ACHN (cell line): ENCODE data around the gene GNG5.
"Not testable (repeated sequence)": the region's sequence is repeated elsewhere in the genome, so short reads cannot be mapped to it uniquely, and the experiment has no call there.

Experiments
- DNase-seq: peaks from one replicate; pipeline ENCODE4 v3.0.0-alpha.2; 2015
- in situ Hi-C: cut with HindIII; loops from 2 replicates; pipeline ENCODE4 v1.10.0; 2017; ENCODE audit warnings: low sequenced_read_pairs, low pct_ligation_motif_present, low pct_unique_long_range_greater_than_20kb

The GNG5 gene

GRCh38 chr1:84506002-84506728 is at the start of gene GNG5, which contains the start of gene SPATA1:
Gene GNG5, minus strand, starts transcription at chr1:84506581. Its CDS starts 490 bp downstream, at chr1:84506091.
Gene SPATA1, plus strand, starts transcription at chr1:84506386. Its CDS starts 9,974 bp downstream, at chr1:84516360.
- peak; percentile 94 for DNase-seq
- in situ Hi-C loops: no loop called here

DNA sequence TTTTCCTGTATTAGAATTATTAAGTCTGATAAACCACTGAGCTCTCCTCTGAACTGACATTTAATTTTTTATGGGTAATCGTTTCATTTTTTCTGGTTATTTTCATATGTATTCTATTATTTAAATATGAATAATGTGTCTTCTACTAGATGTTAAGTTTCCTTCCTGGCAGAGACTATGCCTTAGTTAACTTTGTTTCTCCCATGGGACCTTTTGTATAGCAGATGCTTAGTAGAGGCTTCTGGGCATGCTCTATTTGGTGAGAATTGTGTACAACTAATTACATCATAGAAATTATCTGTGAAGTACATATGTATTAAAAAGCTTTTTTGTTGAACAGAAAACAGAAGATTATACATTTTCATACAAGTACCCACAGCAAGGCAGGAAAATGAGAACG is 44.4 kb upstream of the GNG5 start:
- no peak for DNase-seq
- in situ Hi-C loops: no loop called here

- in situ Hi-C loops: no loop called here
Measured at GRCh38 chr1:84541679-84542078, 35.3 kb upstream of the GNG5 start.

GRCh38 chr1:84540759-84541158 is 34.4 kb upstream of the GNG5 start:
- no peak for DNase-seq
- in situ Hi-C loops: no loop called here

More at GRCh38 chr1:84541679-84542078, 35.3 kb upstream of the GNG5 start:
- peak; percentile 1 for DNase-seq

DNA sequence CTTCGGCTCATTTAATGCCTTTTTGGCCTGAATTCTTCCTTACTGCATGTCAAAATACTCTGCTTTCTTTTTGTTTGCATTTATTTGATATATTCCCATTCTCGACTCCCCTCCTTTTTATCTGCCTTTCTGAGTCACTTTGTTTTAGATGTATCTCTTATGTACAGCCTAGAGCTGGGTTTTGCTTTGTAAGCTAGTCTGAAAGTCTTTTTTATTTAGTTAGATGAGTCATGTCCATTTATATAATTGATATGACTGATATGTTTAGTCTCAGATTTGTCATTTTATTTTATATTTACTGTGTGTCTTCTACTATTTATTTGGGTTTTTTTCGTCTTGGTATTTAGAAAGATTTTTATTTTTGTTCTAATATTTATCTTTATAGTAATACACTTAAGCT is 33.6 kb upstream of the GNG5 start:
- no peak for DNase-seq

DNA sequence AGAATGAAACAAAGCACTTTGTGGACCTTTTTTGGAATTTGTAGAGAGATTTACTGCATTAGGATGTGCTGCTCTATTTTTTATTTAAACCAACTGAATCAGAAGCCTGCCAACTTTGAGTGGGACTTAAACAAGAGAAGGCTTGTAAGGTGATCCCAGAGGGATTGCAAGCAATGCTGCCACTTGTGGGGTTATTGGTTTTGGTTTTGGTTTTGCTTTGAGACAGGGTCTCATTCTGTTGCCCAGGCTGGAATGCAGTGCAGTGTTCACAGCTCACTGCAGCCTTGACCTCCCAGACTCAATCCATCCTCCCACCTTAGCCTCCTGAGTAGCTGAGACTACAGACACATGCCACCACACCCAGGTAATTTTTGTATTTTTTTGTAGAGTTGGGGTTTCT is 32.2 kb upstream of the GNG5 start:
- DNase-seq: no peak
- in situ Hi-C loops: no loop called here

More for the DNA sequence above, 33.6 kb upstream of the GNG5 start:
- in situ Hi-C loops: no loop called here

GRCh38 chr1:84525779-84526178 is 19.4 kb upstream of the GNG5 start:
- in situ Hi-C loops: no loop called here
- no peak for DNase-seq

DNA sequence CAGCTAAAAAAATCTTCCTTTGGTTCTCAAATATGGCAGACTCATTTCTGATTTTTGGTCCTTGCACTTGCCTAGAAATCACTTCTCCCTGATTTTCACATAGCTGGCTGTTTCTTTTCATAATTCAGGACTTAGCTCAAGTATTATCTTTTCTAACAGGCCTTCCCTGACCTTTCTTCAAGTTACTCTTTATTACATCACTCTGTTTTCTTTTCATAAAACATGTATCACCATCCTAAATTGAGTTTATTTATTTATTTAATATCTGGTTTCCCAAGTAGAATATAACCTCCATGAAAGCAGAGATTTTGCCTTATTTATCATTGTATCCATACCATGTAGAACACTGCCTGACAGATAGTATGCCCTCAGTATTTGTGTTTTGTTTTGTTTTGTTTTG is 18.2 kb upstream of the GNG5 start:
- in situ Hi-C loops: no loop called here
- no peak for DNase-seq

- DNase-seq: no peak
- in situ Hi-C loops: no loop called here
Measured at GRCh38 chr1:84510668-84511067, 4.3 kb upstream of the GNG5 start.

- in situ Hi-C loops: no loop called here
- no peak for DNase-seq
Measured at GRCh38 chr1:84510165-84510564, 3.8 kb upstream of the GNG5 start.

GRCh38 chr1:84509029-84509428 is 2.6 kb upstream of the GNG5 start:
- in situ Hi-C loops: no loop called here

DNA sequence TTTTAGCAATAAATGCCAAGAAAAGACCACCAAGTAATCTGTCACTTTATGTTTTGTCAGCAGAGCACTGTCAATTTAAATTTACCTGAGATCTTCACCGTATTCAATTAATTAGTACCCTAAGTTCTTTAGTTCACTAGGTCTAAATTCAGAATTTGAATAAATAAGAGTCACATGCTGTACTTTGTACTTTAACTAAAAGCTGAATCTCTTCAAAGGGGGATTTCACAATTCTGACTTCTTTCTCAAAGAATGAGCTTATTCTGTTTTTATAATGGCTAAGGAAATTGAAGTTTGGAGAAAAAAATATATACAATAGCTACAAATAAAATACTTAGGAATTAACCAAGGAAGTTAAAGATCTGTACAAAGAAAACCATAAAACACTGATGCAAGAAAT is 2.1 kb upstream of the GNG5 start:
- in situ Hi-C loops: no loop called here
- DNase-seq: no peak

More at GRCh38 chr1:84509029-84509428, 2.6 kb upstream of the GNG5 start:
- DNase-seq: no peak

DNA sequence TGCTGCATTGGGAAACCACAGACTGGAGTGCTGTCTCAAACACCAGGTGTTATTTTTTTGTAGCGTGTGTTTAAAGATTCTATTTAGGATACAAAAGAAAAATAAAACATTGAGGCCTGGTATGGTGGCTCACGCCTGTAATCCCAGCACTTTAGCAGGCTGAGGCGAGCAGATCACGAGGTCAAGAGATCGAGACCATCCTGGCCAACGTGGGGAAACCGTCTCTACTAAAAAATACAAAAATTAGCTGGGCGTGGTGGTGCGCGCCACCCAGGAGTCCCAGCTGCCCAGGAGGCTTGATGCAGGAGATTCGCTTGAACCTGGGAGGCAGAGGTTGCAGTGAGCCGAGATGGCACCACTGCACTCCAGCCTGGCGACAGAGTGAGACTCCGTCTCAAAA is 1.5 kb upstream of the GNG5 start:
- in situ Hi-C loops, DNase-seq: not testable (repeated sequence)

DNA sequence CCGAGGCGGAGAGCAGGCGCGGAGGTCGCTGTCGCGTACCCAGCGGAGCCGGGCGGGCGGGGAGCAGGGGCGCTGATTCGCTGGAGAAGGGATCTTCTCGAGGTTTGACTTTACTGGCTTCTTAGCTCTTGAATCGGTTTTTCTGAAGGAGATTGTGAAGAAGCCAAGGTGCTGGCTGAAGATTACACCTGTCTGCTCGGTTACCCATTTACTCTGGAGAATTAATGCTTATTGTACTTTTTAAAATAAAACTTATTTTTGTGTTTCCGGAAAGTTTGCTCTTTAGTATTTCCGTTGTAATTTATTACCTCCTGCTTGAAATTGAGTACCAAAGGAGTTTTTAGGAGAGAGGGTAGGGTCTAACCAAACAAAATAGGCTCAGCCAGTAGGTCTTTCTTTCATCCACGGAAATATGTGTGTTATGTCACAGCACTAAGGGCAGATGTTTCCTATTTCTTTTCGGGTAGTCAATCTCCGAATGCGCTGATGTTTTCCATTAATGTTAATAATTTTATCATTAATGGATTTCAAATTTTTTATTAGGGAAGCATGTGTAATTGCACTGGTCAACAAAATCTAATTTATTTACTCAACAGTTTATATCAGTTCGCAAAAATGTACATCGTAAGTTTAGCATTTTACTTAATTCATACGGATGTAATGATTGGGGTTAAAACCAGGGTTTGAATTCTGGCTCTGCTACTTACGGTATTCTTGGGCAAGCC is 510 bp upstream of the GNG5 start:
- in situ Hi-C loops: no loop called here
- DNase-seq: no peak

DNA sequence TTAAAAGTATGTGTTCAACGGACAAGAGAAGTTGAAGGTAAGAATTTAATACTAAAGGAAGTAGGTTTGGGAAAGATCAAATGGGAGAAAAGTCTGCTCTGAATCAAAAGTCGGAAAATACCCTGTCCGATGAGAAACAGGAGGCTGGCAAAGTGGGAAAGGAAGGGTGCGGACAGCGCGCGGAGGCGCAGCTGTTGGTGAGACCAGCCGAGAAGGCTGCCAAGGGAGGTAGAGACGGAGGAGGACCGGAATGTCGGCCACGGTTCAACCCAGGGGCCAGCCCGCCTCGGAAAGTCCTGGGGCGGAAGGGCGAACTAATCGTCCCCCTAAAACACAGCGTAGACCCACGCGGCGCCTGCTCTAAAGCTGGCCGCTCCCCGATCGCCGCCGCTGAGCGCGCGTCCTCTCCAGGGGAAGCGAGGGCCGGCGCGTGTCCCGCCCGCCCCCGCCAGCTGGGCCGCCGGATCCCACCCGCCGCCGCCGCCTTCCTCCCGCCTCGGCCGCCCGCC is 834 bp downstream of the GNG5 start:
- in situ Hi-C loops: no loop called here
- peak; percentile 61 for DNase-seq

- peak; percentile 37 for DNase-seq
- in situ Hi-C loops: no loop called here
Measured at GRCh38 chr1:84504580-84505492, 1.5 kb downstream of the GNG5 start.

GRCh38 chr1:84502927-84503326 is 3.5 kb downstream of the GNG5 start:
- in situ Hi-C loops: no loop called here
- no peak for DNase-seq

GRCh38 chr1:84497631-84498275 is 8.6 kb downstream of the GNG5 start:
- in situ Hi-C loops: no loop called here
- DNase-seq: no peak
